Measurements from ENCODE around the gene TUBA8.
"Not testable (repeated sequence)": the region's sequence is repeated elsewhere in the genome, so short reads cannot be mapped to it uniquely, and the experiment has no call there.

Gene TUBA8

GRCh38 chr22:18110194-18110953, at the start of gene TUBA8:
TUBA8 (plus strand) TSS chr22:18110809; CDS start chr22:18110866, 57 bp downstream.
- FAIRE-seq (no peak), DNase-seq (ENCODE audit: insufficient read length, low spot score) (no peak)
- TF ChIP-seq, protein P1, sequence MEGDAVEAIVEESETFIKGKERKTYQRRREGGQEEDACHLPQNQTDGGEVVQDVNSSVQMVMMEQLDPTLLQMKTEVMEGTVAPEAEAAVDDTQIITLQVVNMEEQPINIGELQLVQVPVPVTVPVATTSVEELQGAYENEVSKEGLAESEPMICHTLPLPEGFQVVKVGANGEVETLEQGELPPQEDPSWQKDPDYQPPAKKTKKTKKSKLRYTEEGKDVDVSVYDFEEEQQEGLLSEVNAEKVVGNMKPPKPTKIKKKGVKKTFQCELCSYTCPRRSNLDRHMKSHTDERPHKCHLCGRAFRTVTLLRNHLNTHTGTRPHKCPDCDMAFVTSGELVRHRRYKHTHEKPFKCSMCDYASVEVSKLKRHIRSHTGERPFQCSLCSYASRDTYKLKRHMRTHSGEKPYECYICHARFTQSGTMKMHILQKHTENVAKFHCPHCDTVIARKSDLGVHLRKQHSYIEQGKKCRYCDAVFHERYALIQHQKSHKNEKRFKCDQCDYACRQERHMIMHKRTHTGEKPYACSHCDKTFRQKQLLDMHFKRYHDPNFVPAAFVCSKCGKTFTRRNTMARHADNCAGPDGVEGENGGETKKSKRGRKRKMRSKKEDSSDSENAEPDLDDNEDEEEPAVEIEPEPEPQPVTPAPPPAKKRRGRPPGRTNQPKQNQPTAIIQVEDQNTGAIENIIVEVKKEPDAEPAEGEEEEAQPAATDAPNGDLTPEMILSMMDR (IDR thresholded peaks at IDR 0.05; ENCODE audit: insufficient read depth, missing control alignments) = no peak

- FAIRE-seq (no peak), DNase-seq (ENCODE audit: insufficient read length, low spot score) (no peak)
- TF ChIP-seq, protein P1 (IDR thresholded peaks at IDR 0.05; ENCODE audit: insufficient read depth, missing control alignments) = no peak
Measured at GRCh38 chr22:18062421-18062820, 48.2 kb upstream of the TUBA8 start.

- FAIRE-seq (no peak), DNase-seq (ENCODE audit: insufficient read length, low spot score) (no peak)
- TF ChIP-seq, protein P1 (IDR thresholded peaks at IDR 0.05; ENCODE audit: insufficient read depth, missing control alignments) = no peak
Measured at GRCh38 chr22:18063306-18063705, 47.3 kb upstream of the TUBA8 start.

- FAIRE-seq; DNase-seq (ENCODE audit: insufficient read length, low spot score): not testable (repeated sequence)
Measured at GRCh38 chr22:18063715-18064114, 46.9 kb upstream of the TUBA8 start.

GRCh38 chr22:18064636-18065035, 46.0 kb upstream of the TUBA8 start:
- FAIRE-seq = no peak
- DNase-seq (ENCODE audit: insufficient read length, low spot score) = no peak
- TF ChIP-seq, protein P1 (IDR thresholded peaks at IDR 0.05; ENCODE audit: insufficient read depth, missing control alignments) = no peak

- TF ChIP-seq, protein P1 (IDR thresholded peaks at IDR 0.05; ENCODE audit: insufficient read depth, missing control alignments) = no peak
- no peak for FAIRE-seq
- DNase-seq (ENCODE audit: insufficient read length, low spot score) = no peak
Measured at GRCh38 chr22:18065256-18065655, 45.4 kb upstream of the TUBA8 start.

- TF ChIP-seq, protein P1 (IDR thresholded peaks at IDR 0.05; ENCODE audit: insufficient read depth, missing control alignments) = no peak
- FAIRE-seq (no peak), DNase-seq (ENCODE audit: insufficient read length, low spot score) (no peak)
Measured at GRCh38 chr22:18066181-18066859, 44.3 kb upstream of the TUBA8 start.
